GM21825 (cell line): ENCODE data around the gene RASL12.
"Not testable (repeated sequence)": the region's sequence is repeated elsewhere in the genome, so short reads cannot be mapped to it uniquely, and the experiment has no call there.

Experiments
- ATAC-seq: cut with Tn5 transposase; IDR thresholded peaks from one replicate; pipeline ENCODE4 v1.9.1; 2021; ENCODE audit warnings: mild to moderate bottlenecking, moderate library complexity; ENCODE audit not compliant: unreplicated experiment

RASL12 gene

GRCh38 chr15:65056868-65057548 lies 10.8 kb downstream of the RASL12 start:
- ATAC-seq, result no peak

GRCh38 chr15:65056106-65056505 lies 11.7 kb downstream of the RASL12 start:
- no peak for ATAC-seq

GRCh38 chr15:65055201-65055870 lies 12.5 kb downstream of the RASL12 start:
- ATAC-seq, result no peak

GRCh38 chr15:65054333-65055200 lies 13.2 kb downstream of the RASL12 start:
- no peak for ATAC-seq

- ATAC-seq, result no peak
Measured at GRCh38 chr15:65052956-65053355, 14.8 kb downstream of the RASL12 start.

GRCh38 chr15:65051266-65051665 lies 16.5 kb downstream of the RASL12 start:
- no peak for ATAC-seq

GRCh38 chr15:65050270-65050669 lies 17.5 kb downstream of the RASL12 start:
- ATAC-seq, result no peak

- peak; percentile 72 for ATAC-seq
Measured at GRCh38 chr15:65049418-65049840, 18.4 kb downstream of the RASL12 start.

- ATAC-seq, result no peak
Measured at GRCh38 chr15:65048241-65048640, 19.6 kb downstream of the RASL12 start.

- no peak for ATAC-seq
Measured at GRCh38 chr15:65044724-65045481, 22.9 kb downstream of the RASL12 start, which contains the start of gene SLC51B. Gene SLC51B, plus strand, starts transcription at chr15:65045387. Its CDS starts 4,618 bp downstream, at chr15:65050005.

- ATAC-seq, result not testable (repeated sequence)
Measured at GRCh38 chr15:65044218-65044617, 23.6 kb downstream of the RASL12 start.

GRCh38 chr15:65042776-65043327 lies 24.9 kb downstream of the RASL12 start:
- ATAC-seq, result no peak

- ATAC-seq, result no peak
Measured at GRCh38 chr15:65041787-65042186, 26.0 kb downstream of the RASL12 start.

- ATAC-seq, result no peak
Measured at GRCh38 chr15:65040461-65040860, 27.3 kb downstream of the RASL12 start.

- ATAC-seq, result no peak
Measured at GRCh38 chr15:65038836-65039235, 29.0 kb downstream of the RASL12 start.

- no peak for ATAC-seq
Measured at GRCh38 chr15:65038428-65038827, 29.4 kb downstream of the RASL12 start.

- no peak for ATAC-seq
Measured at GRCh38 chr15:65037309-65037708, 30.5 kb downstream of the RASL12 start.

GRCh38 chr15:65034719-65035118 lies 33.1 kb downstream of the RASL12 start:
- ATAC-seq, result no peak

GRCh38 chr15:65033659-65034269 lies 34.0 kb downstream of the RASL12 start:
- no peak for ATAC-seq
